Measurements from ENCODE around the gene LRFN5. TPM values are rescaled to one million over a fixed set of nuclear protein-coding genes. Genes with fewer than 3 reads are reported as not detected.

The LRFN5 gene
- total and polyA plus RNA-seq, 2 of the 13 experiments (the other 11 are each of a cell fraction or from before 2014, with no cell fraction given), result not detected

DNA sequence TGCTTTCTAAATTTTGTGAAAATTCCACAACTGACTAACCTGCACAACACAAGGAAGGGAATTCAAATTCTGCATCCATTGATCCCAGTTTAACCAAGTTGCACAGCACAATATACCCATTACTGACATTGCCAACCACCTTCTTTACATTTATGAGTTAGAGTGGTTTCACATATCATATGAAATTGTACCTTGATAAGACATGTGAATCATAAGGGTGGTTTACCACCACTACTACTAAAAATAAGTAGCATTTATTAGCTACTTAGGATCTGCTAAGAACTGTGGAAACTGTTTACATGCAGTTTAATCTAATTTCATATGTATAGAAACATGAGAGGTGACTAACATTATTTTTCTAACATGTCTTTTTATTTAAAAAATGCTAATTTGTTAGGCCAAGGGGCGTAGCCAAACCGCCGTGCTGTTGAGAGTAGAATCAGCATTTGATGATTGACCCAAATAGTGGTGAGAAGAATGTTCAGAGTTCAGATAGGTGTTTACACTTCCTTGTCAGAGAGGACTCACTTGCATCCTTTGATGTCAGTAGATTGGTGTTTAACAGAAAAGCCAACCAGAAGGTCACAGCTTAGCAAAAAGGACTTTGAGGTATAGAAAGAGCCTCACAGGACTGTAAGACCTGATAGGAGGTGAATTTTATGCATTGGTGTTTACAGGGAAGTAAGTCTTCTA lies 56.2 kb downstream of the LRFN5 start (continued):
- TF ChIP-seq ZNF614 (CRISPR knock-in tag; IDR thresholded peaks at IDR 0.05; ENCODE audit: borderline replicate concordance) (no peak), RBM22 (optimal IDR thresholded peaks at IDR 0.05; ENCODE audit: low read length) (no peak), NCOA5 (CRISPR knock-in tag; IDR thresholded peaks at IDR 0.05) (no peak), TCF7 (IDR thresholded peaks at IDR 0.05; ENCODE audit: low read depth) (peak; percentile 86), STAG1 (CRISPR knock-in tag; IDR thresholded peaks at IDR 0.05) (no peak), BRD4 (CRISPR knock-in tag; IDR thresholded peaks at IDR 0.05) (no peak), ZNF232 (CRISPR knock-in tag; IDR thresholded peaks at IDR 0.05; ENCODE audit: borderline replicate concordance) (no peak), ZFP82 (CRISPR knock-in tag; IDR thresholded peaks at IDR 0.05; ENCODE audit: borderline replicate concordance) (no peak), ZNF850 (CRISPR knock-in tag; conservative IDR thresholded peaks at IDR 0.05) (no peak), ZNF256 (CRISPR knock-in tag; conservative IDR thresholded peaks at IDR 0.05) (no peak), ZNF251 (CRISPR knock-in tag; IDR thresholded peaks at IDR 0.05) (no peak), RFXANK (CRISPR knock-in tag; IDR thresholded peaks at IDR 0.05) (no peak), KDM1A (CRISPR knock-in tag; IDR thresholded peaks at IDR 0.05) (no peak), PTBP1 (IDR thresholded peaks at IDR 0.05; ENCODE audit: low read depth, low read length, poor library complexity, severe bottlenecking) (no peak), ATM (IDR thresholded peaks at IDR 0.05; ENCODE audit: borderline replicate concordance) (no peak), ZNF629 (CRISPR knock-in tag; conservative IDR thresholded peaks at IDR 0.05) (no peak), FOXJ3 (CRISPR knock-in tag; IDR thresholded peaks at IDR 0.05; ENCODE audit: borderline replicate concordance) (peak; percentile 53; the same call in 1 of the 2 replicates), ZNF703 (CRISPR knock-in tag; IDR thresholded peaks at IDR 0.05; ENCODE audit: borderline replicate concordance) (no peak), ATF1 (CRISPR knock-in tag; IDR thresholded peaks at IDR 0.05) (no peak)
- TF ChIP-seq, protein P1, sequence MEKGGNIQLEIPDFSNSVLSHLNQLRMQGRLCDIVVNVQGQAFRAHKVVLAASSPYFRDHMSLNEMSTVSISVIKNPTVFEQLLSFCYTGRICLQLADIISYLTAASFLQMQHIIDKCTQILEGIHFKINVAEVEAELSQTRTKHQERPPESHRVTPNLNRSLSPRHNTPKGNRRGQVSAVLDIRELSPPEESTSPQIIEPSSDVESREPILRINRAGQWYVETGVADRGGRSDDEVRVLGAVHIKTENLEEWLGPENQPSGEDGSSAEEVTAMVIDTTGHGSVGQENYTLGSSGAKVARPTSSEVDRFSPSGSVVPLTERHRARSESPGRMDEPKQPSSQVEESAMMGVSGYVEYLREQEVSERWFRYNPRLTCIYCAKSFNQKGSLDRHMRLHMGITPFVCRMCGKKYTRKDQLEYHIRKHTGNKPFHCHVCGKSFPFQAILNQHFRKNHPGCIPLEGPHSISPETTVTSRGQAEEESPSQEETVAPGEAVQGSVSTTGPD (CRISPR knock-in tag; IDR thresholded peaks at IDR 0.05), result no peak
- TF ChIP-seq, protein P2, sequence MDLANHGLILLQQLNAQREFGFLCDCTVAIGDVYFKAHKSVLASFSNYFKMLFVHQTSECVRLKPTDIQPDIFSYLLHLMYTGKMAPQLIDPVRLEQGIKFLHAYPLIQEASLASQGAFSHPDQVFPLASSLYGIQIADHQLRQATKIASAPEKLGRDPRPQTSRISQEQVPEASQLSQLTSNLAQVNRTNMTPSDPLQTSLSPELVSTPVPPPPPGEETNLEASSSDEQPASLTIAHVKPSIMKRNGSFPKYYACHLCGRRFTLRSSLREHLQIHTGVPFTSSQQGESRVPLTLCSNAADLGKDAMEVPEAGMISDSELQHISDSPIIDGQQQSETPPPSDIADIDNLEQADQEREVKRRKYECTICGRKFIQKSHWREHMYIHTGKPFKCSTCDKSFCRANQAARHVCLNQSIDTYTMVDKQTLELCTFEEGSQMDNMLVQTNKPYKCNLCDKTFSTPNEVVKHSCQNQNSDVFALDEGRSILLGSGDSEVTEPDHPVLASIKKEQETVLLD (CRISPR knock-in tag; IDR thresholded peaks at IDR 0.05; ENCODE audit: low read depth), result no peak
- TF ChIP-seq, protein P3, sequence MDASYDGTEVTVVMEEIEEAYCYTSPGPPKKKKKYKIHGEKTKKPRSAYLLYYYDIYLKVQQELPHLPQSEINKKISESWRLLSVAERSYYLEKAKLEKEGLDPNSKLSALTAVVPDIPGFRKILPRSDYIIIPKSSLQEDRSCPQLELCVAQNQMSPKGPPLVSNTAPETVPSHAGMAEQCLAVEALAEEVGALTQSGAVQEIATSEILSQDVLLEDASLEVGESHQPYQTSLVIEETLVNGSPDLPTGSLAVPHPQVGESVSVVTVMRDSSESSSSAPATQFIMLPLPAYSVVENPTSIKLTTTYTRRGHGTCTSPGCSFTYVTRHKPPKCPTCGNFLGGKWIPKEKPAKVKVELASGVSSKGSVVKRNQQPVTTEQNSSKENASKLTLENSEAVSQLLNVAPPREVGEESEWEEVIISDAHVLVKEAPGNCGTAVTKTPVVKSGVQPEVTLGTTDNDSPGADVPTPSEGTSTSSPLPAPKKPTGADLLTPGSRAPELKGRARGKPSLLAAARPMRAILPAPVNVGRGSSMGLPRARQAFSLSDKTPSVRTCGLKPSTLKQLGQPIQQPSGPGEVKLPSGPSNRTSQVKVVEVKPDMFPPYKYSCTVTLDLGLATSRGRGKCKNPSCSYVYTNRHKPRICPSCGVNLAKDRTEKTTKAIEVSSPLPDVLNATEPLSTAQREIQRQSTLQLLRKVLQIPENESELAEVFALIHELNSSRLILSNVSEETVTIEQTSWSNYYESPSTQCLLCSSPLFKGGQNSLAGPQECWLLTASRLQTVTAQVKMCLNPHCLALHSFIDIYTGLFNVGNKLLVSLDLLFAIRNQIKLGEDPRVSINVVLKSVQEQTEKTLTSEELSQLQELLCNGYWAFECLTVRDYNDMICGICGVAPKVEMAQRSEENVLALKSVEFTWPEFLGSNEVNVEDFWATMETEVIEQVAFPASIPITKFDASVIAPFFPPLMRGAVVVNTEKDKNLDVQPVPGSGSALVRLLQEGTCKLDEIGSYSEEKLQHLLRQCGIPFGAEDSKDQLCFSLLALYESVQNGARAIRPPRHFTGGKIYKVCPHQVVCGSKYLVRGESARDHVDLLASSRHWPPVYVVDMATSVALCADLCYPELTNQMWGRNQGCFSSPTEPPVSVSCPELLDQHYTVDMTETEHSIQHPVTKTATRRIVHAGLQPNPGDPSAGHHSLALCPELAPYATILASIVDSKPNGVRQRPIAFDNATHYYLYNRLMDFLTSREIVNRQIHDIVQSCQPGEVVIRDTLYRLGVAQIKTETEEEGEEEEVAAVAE (CRISPR knock-in tag; IDR thresholded peaks at IDR 0.05; ENCODE audit: borderline replicate concordance), result no peak
- TF ChIP-seq, protein P4, sequence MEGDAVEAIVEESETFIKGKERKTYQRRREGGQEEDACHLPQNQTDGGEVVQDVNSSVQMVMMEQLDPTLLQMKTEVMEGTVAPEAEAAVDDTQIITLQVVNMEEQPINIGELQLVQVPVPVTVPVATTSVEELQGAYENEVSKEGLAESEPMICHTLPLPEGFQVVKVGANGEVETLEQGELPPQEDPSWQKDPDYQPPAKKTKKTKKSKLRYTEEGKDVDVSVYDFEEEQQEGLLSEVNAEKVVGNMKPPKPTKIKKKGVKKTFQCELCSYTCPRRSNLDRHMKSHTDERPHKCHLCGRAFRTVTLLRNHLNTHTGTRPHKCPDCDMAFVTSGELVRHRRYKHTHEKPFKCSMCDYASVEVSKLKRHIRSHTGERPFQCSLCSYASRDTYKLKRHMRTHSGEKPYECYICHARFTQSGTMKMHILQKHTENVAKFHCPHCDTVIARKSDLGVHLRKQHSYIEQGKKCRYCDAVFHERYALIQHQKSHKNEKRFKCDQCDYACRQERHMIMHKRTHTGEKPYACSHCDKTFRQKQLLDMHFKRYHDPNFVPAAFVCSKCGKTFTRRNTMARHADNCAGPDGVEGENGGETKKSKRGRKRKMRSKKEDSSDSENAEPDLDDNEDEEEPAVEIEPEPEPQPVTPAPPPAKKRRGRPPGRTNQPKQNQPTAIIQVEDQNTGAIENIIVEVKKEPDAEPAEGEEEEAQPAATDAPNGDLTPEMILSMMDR (CRISPR knock-in tag; IDR thresholded peaks at IDR 0.05), result no peak

All from HepG2 (cell line).